Lower lobe of right lung (tissue), 2 donors: ENCODE results near the gene TERT. TPM values are rescaled to one million over a fixed set of nuclear protein-coding genes. Genes with fewer than 3 reads are reported as not detected.
"Not testable (repeated sequence)": the region's sequence is repeated elsewhere in the genome, so short reads cannot be mapped to it uniquely, and the experiment has no call there.

Experiments
- ATAC-seq, 2 donors: fragments of 200-7000 bp; cut with Tn5 transposase; one replicate each; pipeline ENCODE4 v1.9.1; 2020 to 2022; ENCODE audit warnings: mild to moderate bottlenecking in 2 of 2, moderate library complexity in 2 of 2
- DNase-seq: peaks from one replicate; pipeline ENCODE4 v3.0.0-alpha.2; 2020
- H3K27ac ChIP-seq: fragments of 200-600 bp; one replicate; pipeline ENCODE4 v1.8.0; 2022
- H3K27me3 ChIP-seq: fragments of 200-600 bp; one replicate; pipeline ENCODE4 v1.8.0; 2022; ENCODE audit warnings: low read depth
- H3K36me3 ChIP-seq: fragments of 200-600 bp; one replicate; pipeline ENCODE4 v1.8.0; 2022; ENCODE audit warnings: mild to moderate bottlenecking
- H3K4me1 ChIP-seq: fragments of 200-600 bp; one replicate; pipeline ENCODE4 v1.8.0; 2022
- H3K4me3 ChIP-seq: fragments of 200-600 bp; one replicate; pipeline ENCODE4 v1.8.0; 2022; ENCODE audit warnings: mild to moderate bottlenecking
- H3K9me3 ChIP-seq: fragments of 200-600 bp; one replicate; pipeline ENCODE4 v1.8.0; 2022
- CTCF ChIP-seq: fragments of 200-600 bp; IDR thresholded peaks from one replicate; pipeline ENCODE4 v1.8.0; 2022; ENCODE audit warnings: antibody characterized with exemption, mild to moderate bottlenecking
- intact Hi-C: fragments of 100-400 bp; cut with DNase I; formaldehyde crosslinking; loops from one replicate; pipeline ENCODE4 v1.11.0; 2022
- long read RNA-seq: library from polyadenylated mRNA; unstranded; transcript quantifications from one replicate; pipeline ENCODE4 v2.0.0, GENCODE V29; 2021
- total RNA-seq: library from RNA; stranded (reverse); fragmentation: NEBNext Ultra II Directional; extraction: Animal tissue kit (Norgen Biotek cat#: 25700); gene quantifications from one replicate; pipeline ENCODE4 v1.2.1, GENCODE V29; 2021
- donor health status: DM: no; HTN: yes; CAD: no; lungs with severe emphysema.

The TERT gene
- not detected for total RNA-seq
- long read RNA-seq = 0 reads

- Histone ChIP-seq H3K27ac (no peak within 1 kb of the TSS), H3K9me3 (no peaks in the 10 kb centered on the region), H3K36me3 (no peaks in the 10 kb centered on the region), H3K27me3 (peaks cover 51% of the 10 kb centered on the region), H3K4me1 (no peaks in the 10 kb centered on the region), H3K4me3 (peak within 1 kb of the TSS; percentile 17)
- intact Hi-C loops = no loop called here
- ATAC-seq (peak; percentile 39 to 57), DNase-seq (peak; percentile 32)
- no peak for TF ChIP-seq CTCF
These were observed at the start of gene TERT for GRCh38 chr5:1294835-1295649. TSS of gene TERT (minus strand) at chr5:1295068. CDS start at chr5:1294989, 79 bp downstream.

GRCh38 chr5:1343931-1344901 is 49.3 kb upstream of the TERT start:
- no peak for TF ChIP-seq CTCF
- intact Hi-C loops = no loop called here
- Histone ChIP-seq H3K27me3 (no peaks in the 10 kb centered on the region), H3K27ac (peak overlapping the region; percentile 74), H3K36me3 (peaks cover 32% of the 10 kb centered on the region), H3K9me3 (no peaks in the 10 kb centered on the region), H3K4me1 (peaks cover 35% of the 10 kb centered on the region), H3K4me3 (peak overlapping the region; percentile 94)
- peak in 1 of 2 donors; percentile 7 for ATAC-seq
- no peak for DNase-seq

- H3K4me1 ChIP-seq = peaks cover 35% of the 10 kb centered on the region
- intact Hi-C loops = no loop called here
- peak overlapping the region; percentile 74 for H3K27ac ChIP-seq
- DNase-seq (peak; percentile 70), ATAC-seq (peak; percentile 76 to 86)
- H3K36me3 ChIP-seq = peaks cover 41% of the 10 kb centered on the region
- no peaks in the 10 kb centered on the region for H3K27me3 ChIP-seq
- H3K4me3 ChIP-seq = peak overlapping the region; percentile 94
- TF ChIP-seq CTCF = no peak
- H3K9me3 ChIP-seq = no peaks in the 10 kb centered on the region
These were observed 48.5 kb upstream of the TERT start for GRCh38 chr5:1343315-1343751.

GRCh38 chr5:1342711-1343110 is 47.8 kb upstream of the TERT start:
- intact Hi-C loops, ATAC-seq, H3K4me3 ChIP-seq, H3K9me3 ChIP-seq, DNase-seq, H3K27me3 ChIP-seq: not testable (repeated sequence)
- H3K4me1 ChIP-seq = peaks cover 35% of the 10 kb centered on the region
- peak overlapping the region; percentile 33 for H3K27ac ChIP-seq
- peaks cover 47% of the 10 kb centered on the region for H3K36me3 ChIP-seq

GRCh38 chr5:1342268-1342667 is 47.4 kb upstream of the TERT start:
- no peak for DNase-seq

More at GRCh38 chr5:1342268-1342667, 47.4 kb upstream of the TERT start:
- H3K4me1 ChIP-seq = peaks cover 35% of the 10 kb centered on the region
- H3K27me3 ChIP-seq = no peaks in the 10 kb centered on the region
- peaks cover 52% of the 10 kb centered on the region for H3K36me3 ChIP-seq
- no peaks in the 10 kb centered on the region for H3K9me3 ChIP-seq
- TF ChIP-seq CTCF = no peak
- intact Hi-C loops = no loop called here
- no peak overlapping the region for H3K4me3 ChIP-seq
- ATAC-seq = no peak
- peak overlapping the region; percentile 33 for H3K27ac ChIP-seq
